Ovary (tissue), 9 donors: Measurements from ENCODE around the gene ETV3L. TPM values are rescaled to one million over a fixed set of nuclear protein-coding genes. Genes with fewer than 3 reads are reported as not detected.

Experiments
- DNase-seq, 5 donors: peaks; one replicate each; pipeline ENCODE4 v3.0.0-alpha.2; 2019 to 2020
- H3K27ac ChIP-seq, 2 donors: fragments of 200-600 bp; one replicate each; pipeline versions ENCODE4 v1.5.1 to v1.8.0; 2019 to 2022
- H3K27me3 ChIP-seq: fragments of 200-600 bp; one replicate; pipeline ENCODE4 v1.8.0; 2022
- H3K36me3 ChIP-seq: fragments of 200-600 bp; sonication (generic); one replicate; pipeline ENCODE4 v1.5.1; 2019
- H3K4me1 ChIP-seq: one replicate; pipeline ENCODE4 v1.8.1; 2013; ENCODE audit warnings: mild to moderate bottlenecking, moderate library complexity; ENCODE audit not compliant: insufficient read depth
- H3K4me3 ChIP-seq: fragments of 200-600 bp; sonication (generic); one replicate; pipeline ENCODE4 v1.5.1; 2017
- H3K9me3 ChIP-seq, 2 donors: fragments of 200-600 bp in 1 of 2; sonication (generic) in 1 of 2; one replicate each; pipeline versions ENCODE4 v1.5.1 to v1.8.1; 2013 to 2019; ENCODE audit warnings: mild to moderate bottlenecking in 1 of 2, moderate library complexity in 1 of 2
- EP300 ChIP-seq: sonication (generic); formaldehyde crosslinking; IDR thresholded peaks from one replicate; pipeline ENCODE4 v1.6.1; 2017; ENCODE audit warnings: antibody characterized with exemption
- POLR2A ChIP-seq: fragments of 450-650 bp; IDR thresholded peaks from one replicate; pipeline ENCODE4 v1.6.1; 2017; ENCODE audit warnings: antibody characterized with exemption, mild to moderate bottlenecking, moderate library complexity
- WGBS, 3 donors: extraction: QIAGEN DNeasy Blood & Tissue Kit in 1 of 3; methylation state at CpG; one replicate each; pipeline versions ENCODE4 v1.1.5 to v1.1.7; 2013 to 2017; 5-methylcytosine and 5-hydroxymethylcytosine counted together
- intact Hi-C, 4 donors: fragments of 100-400 bp; cut with DNase I; formaldehyde crosslinking; loops; one replicate each; pipeline versions ENCODE4 v1.11.0 to v1.15.1; 2022 to 2023
- polyA plus RNA-seq, 2 donors: library from polyadenylated mRNA; stranded (reverse); fragments of 200-250 nt in 1 of 2; fragments of 350-450 nt in 1 of 2; fragmentation: Illumina TruSeq in 1 of 2; extraction: RNeasy Lipid Tissue Mini Kit (QIAGEN cat#74804) in 1 of 2; gene quantifications; one replicate each; pipeline ENCODE4 v1.2.3, GENCODE V29; 2013 to 2014
- total RNA-seq, 7 donors: library from RNA; depleted of rRNA in 2 of 7; stranded (reverse); fragments of >200 nt in 2 of 7; fragmentation: NEBNext Ultra II Directional in 3 of 7; extraction: Animal tissue kit (Norgen Biotek cat#: 25700) in 3 of 7; gene quantifications; one replicate each; pipeline versions ENCODE4 v1.1.0 to v1.2.4, GENCODE V29; 2016 to 2023
- TF ChIP-seq, protein P1 (sequence below), 3 donors: fragments of 450-650 bp in 2 of 3; fragments of 200-600 bp in 1 of 3; IDR thresholded peaks; one replicate each; pipeline versions ENCODE4 v1.5.1 to v1.8.0; 2016 to 2022; ENCODE audit warnings: antibody characterized with exemption in 3 of 3, mild to moderate bottlenecking in 1 of 3
- donor health status: DM: no; HTN: no; CAD: no; lungs with moderate emphysema.
- donor health status: DM: no; HTN: no; CAD: no.
- donor health status: Bipolar disorder and iron deficiency.
- donor health status: DM: yes; HTN: yes; CAD: no.
- donor health status: DM: no; HTN: no; CAD: no.
- donor health status: DM: yes; HTN: yes; CAD: no.

The ETV3L gene
- total and polyA plus RNA-seq, 9 donors = not detected

DNA sequence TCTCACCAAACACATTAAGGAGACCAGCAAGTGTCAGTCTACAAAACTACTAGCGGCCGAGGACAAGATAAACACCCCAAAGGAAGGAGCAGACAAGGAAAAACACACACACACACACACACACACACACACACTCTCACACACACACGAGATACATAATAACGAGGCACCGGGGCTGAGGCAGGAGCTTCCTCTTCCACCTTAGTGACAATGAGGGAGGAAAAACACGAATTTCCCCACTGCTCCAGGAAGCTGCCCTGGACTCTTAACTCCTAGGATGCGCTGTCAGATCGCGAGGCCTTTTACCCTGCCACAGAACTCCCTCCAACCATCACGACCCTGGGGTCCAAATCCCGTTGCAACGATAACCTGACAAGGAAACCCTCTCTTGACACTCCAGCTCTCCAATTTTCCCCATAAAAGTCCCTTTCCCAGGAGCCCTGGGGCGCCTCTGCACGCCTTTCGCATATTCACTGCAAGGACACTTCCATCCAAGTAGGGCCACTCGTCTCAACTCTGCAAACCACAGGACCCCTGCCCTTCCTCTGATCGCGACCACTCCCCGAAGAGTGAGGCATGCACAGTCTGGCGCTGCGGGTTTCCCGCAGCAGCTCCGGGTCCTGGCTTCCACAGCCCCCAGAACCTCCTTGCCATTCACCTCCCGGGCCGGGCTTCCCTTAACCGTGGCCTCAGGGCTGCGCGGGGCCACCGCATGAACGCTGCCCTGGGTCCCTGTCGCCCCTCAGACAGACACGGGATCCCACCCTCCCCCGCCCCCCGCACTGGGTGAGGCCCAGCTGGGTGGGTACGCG is 38.0 kb upstream of the ETV3L start:
- peaks cover 4% of the 10 kb centered on the region for H3K4me1 ChIP-seq
- TF ChIP-seq EP300 = no peak
- no peak for TF ChIP-seq POLR2A
- TF ChIP-seq, protein P1, sequence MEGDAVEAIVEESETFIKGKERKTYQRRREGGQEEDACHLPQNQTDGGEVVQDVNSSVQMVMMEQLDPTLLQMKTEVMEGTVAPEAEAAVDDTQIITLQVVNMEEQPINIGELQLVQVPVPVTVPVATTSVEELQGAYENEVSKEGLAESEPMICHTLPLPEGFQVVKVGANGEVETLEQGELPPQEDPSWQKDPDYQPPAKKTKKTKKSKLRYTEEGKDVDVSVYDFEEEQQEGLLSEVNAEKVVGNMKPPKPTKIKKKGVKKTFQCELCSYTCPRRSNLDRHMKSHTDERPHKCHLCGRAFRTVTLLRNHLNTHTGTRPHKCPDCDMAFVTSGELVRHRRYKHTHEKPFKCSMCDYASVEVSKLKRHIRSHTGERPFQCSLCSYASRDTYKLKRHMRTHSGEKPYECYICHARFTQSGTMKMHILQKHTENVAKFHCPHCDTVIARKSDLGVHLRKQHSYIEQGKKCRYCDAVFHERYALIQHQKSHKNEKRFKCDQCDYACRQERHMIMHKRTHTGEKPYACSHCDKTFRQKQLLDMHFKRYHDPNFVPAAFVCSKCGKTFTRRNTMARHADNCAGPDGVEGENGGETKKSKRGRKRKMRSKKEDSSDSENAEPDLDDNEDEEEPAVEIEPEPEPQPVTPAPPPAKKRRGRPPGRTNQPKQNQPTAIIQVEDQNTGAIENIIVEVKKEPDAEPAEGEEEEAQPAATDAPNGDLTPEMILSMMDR (IDR thresholded peaks at IDR 0.05) = no peak
- peak overlapping the region; percentile 99 for H3K4me3 ChIP-seq
- DNase-seq = no peak
- H3K36me3 ChIP-seq = no peaks in the 10 kb centered on the region
- H3K9me3 ChIP-seq = no peaks in the 10 kb centered on the region
- no peaks in the 10 kb centered on the region for H3K27me3 ChIP-seq
- 0% methylated on average over 28 to 36 of the region's 36 CpGs for WGBS, 3 donors
- H3K27ac ChIP-seq = peak overlapping the region; percentile 88 to 98
- intact Hi-C loops = no loop called here

DNA sequence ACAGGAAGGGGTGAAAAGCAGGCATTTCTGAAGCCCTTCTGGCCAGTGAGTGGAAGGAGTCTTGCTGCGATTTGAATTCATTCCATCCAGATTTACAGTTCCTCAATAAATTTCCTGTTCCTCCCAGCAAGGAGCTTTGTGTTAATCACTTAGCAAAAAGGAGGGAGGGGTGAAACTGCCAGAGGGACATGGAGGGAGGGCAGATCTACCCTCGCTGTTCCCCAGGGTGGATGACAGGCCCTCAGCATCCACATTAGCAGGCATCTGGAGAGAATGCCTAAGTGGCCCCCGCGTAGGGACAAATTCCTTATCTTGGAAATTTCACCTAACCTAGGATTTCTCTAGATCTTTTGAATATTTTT is 37.4 kb upstream of the ETV3L start:
- no peaks in the 10 kb centered on the region for H3K27me3 ChIP-seq
- TF ChIP-seq, protein P1 (IDR thresholded peaks at IDR 0.05) = no peak
- TF ChIP-seq POLR2A (no peak), EP300 (no peak)
- no peaks in the 10 kb centered on the region for H3K36me3 ChIP-seq
- no peak overlapping the region for H3K27ac ChIP-seq
- intact Hi-C loops = no loop called here
- H3K4me1 ChIP-seq = peaks cover 4% of the 10 kb centered on the region
- no peaks in the 10 kb centered on the region for H3K9me3 ChIP-seq
- peak overlapping the region; percentile 99 for H3K4me3 ChIP-seq
- no peak for DNase-seq
- WGBS, 3 donors = 12 to 16% (median 15%) methylated on average over 4 of the region's 4 CpGs

DNA sequence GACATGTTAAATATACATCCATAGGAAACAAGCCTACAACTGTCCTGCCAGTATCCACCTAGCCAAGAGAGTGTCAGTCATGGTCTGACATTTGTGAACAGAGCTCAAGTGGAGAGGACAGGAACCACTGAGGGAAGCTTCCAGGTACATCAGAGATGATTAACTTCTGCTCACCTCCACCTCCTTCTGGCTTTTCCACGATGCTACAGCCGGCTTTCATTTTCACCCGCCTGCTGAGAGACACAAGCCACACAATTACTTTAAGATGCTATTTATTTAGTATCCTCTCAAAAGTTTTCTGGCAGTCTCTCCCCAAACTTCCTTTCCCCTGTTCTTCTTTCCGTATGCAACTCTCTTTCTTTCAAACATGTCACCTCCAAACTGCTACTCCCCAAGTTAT is 36.5 kb upstream of the ETV3L start:
- H3K4me1 ChIP-seq = peaks cover 4% of the 10 kb centered on the region
- no peak overlapping the region for H3K4me3 ChIP-seq
- TF ChIP-seq EP300 (no peak), POLR2A (no peak)
- TF ChIP-seq, protein P1 (IDR thresholded peaks at IDR 0.05) = no peak
- no peak for DNase-seq
- H3K27ac ChIP-seq = no peak overlapping the region
- H3K27me3 ChIP-seq = no peaks in the 10 kb centered on the region
- WGBS, 3 donors = 49 to 60% (median 58%) methylated on average over 4 of the region's 4 CpGs
- no peaks in the 10 kb centered on the region for H3K9me3 ChIP-seq
- no peaks in the 10 kb centered on the region for H3K36me3 ChIP-seq
- intact Hi-C loops = no loop called here

DNA sequence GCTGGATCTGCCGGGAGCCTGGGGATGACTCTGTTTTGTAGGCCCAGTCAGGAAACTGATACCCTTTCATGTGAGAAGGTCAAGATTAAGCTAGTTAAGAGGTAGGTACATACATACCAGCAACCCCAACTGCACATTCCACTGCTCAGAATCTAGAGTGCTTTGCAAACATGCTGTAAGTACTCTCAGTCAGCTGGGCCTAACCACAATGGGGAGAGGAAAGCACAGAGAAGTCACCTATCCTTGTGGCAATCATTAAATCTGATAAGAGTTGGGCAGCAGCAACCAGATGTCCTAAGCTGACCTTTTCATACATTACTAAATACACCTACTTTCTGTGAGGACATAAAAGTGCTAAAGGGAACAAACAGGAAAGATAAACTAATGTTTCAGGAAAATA is 36.0 kb upstream of the ETV3L start:
- Histone ChIP-seq H3K27ac (no peak overlapping the region), H3K4me1 (peaks cover 4% of the 10 kb centered on the region), H3K4me3 (no peak overlapping the region), H3K36me3 (no peaks in the 10 kb centered on the region), H3K27me3 (no peaks in the 10 kb centered on the region), H3K9me3 (no peaks in the 10 kb centered on the region)
- TF ChIP-seq EP300 (no peak), POLR2A (no peak)
- intact Hi-C loops = no loop called here
- WGBS, 3 donors = 55 to 69% (median 55%) methylated on average over 1 of the region's 1 CpG
- no peak for DNase-seq

DNA sequence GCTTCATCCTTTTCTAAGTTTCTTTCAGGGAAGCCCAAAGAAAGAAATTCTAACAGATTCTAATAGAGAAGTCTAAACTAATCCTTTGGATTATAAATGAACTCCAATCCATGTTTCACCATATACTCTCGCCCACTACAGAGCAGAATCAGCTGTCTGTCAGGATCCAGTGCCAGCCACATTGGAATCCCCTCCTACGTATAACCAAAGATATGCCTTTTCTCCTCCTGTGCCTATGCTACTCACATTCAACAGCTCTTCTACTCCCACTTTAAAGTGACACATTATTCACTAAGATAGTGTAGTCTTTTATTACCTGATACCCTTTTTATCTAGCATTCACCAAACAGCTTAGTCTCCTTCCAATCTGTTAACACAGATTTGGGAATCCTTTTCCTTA is 35.5 kb upstream of the ETV3L start:
- Histone ChIP-seq H3K36me3 (no peaks in the 10 kb centered on the region), H3K27ac (no peak overlapping the region), H3K4me3 (no peak overlapping the region), H3K9me3 (no peaks in the 10 kb centered on the region), H3K4me1 (peaks cover 4% of the 10 kb centered on the region), H3K27me3 (no peaks in the 10 kb centered on the region)
- WGBS, 3 donors = 83 to 90% (median 88%) methylated on average over 2 of the region's 2 CpGs
- TF ChIP-seq POLR2A (no peak), EP300 (no peak)
- TF ChIP-seq, protein P1 (IDR thresholded peaks at IDR 0.05) = no peak
- intact Hi-C loops = no loop called here
- DNase-seq = no peak
